ENCODE data around the gene NLGN2. TPM values are rescaled to one million over a fixed set of nuclear protein-coding genes. Genes with fewer than 3 reads are reported as not detected.

The NLGN2 gene
- total RNA-seq, 1 experiment from 2014 or later, result 2.2 TPM

DNA sequence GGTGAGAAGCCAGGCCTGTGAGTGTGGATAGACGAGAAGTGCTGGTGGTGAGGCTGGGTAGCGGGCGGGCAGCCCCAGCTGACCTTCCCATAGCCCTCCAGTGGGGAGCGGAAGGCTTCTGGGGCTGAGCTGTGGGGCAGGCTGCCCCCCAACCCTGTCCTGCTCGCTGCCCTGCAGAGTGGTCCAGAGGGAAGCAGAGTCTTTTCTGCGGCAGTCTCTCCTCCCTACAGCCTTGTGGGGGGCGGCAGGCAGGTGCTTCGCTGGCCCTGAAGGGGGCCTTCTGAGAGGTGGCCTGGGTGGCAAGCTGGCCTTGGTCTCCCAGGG lies 3.7 kb downstream of the NLGN2 start:
- Histone ChIP-seq H3K4me3 (no peak overlapping the region), H3K27me3 (replicated peaks) (no peaks in the 10 kb centered on the region), H3K27ac (no peak overlapping the region), H3K36me3 (no peaks in the 10 kb centered on the region), H3K9me3 (replicated peaks) (no peaks in the 10 kb centered on the region), H3K4me1 (replicated peaks) (no peaks in the 10 kb centered on the region)
- no peak for DNase-seq (ENCODE audit: low read depth in 1 of 2, low spot score in 2 of 2)

DNA sequence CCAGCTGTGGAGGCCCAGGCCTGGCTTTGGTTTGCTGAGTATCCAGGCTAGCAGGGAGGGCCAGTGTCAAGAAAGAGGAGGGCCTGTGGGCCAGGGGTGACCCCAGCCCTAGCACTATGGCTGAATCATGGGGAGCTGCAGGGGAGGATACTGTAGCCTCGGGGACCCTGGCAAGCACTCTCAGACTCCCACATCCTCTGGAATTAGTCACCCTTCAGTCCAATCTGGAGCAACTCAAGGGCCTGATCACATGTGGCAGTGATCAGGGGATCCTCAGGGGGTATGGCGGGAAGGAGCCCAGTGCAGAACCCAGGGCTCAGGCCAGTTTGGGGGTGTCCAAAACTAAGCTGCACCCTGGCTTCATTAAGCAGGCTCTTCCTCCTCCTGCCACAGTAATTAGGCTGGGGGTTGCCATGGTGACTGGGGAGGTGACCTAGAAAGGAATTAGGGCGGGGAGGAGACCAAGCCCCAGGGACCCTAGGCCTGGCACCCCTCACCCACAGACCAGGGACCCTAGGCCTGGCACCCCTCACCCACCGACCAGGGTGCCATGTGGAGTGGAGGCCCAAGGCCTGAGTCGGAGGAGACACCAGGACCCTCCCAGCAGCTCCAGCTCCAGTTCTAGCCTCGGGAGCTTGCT lies 5.8 kb downstream of the NLGN2 start:
- H3K4me3 ChIP-seq, result no peak overlapping the region
- no peaks in the 10 kb centered on the region for H3K36me3 ChIP-seq
- DNase-seq (ENCODE audit: low read depth in 1 of 2, low spot score in 2 of 2), result no peak
- H3K27ac ChIP-seq, result no peak overlapping the region
- no peaks in the 10 kb centered on the region for H3K4me1 ChIP-seq (replicated peaks)
- no peaks in the 10 kb centered on the region for H3K27me3 ChIP-seq (replicated peaks)
- no peaks in the 10 kb centered on the region for H3K9me3 ChIP-seq (replicated peaks)

- Histone ChIP-seq H3K9me3 (replicated peaks) (no peaks in the 10 kb centered on the region), H3K27me3 (replicated peaks) (no peaks in the 10 kb centered on the region), H3K27ac (no peak overlapping the region), H3K36me3 (no peaks in the 10 kb centered on the region), H3K4me1 (replicated peaks) (no peaks in the 10 kb centered on the region), H3K4me3 (no peak overlapping the region)
- DNase-seq (ENCODE audit: low read depth in 1 of 2, low spot score in 2 of 2), result no peak
Measured at GRCh38 chr17:7414837-7415236, 7.2 kb downstream of the NLGN2 start.

DNA sequence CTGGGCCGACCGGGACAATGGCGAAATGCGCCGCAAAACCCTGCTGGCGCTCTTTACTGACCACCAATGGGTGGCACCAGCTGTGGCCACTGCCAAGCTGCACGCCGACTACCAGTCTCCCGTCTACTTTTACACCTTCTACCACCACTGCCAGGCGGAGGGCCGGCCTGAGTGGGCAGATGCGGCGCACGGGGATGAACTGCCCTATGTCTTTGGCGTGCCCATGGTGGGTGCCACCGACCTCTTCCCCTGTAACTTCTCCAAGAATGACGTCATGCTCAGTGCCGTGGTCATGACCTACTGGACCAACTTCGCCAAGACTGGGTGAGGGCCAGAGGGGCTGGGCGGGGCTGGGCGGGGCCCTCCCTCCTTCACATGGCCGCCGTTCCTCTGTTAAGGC lies 8.1 kb downstream of the NLGN2 start:
- Histone ChIP-seq H3K4me3 (no peak overlapping the region), H3K27ac (no peak overlapping the region), H3K36me3 (no peaks in the 10 kb centered on the region), H3K9me3 (replicated peaks) (no peaks in the 10 kb centered on the region), H3K27me3 (replicated peaks) (no peaks in the 10 kb centered on the region), H3K4me1 (replicated peaks) (no peaks in the 10 kb centered on the region)
- DNase-seq (ENCODE audit: low read depth in 1 of 2, low spot score in 2 of 2), result no peak

DNA sequence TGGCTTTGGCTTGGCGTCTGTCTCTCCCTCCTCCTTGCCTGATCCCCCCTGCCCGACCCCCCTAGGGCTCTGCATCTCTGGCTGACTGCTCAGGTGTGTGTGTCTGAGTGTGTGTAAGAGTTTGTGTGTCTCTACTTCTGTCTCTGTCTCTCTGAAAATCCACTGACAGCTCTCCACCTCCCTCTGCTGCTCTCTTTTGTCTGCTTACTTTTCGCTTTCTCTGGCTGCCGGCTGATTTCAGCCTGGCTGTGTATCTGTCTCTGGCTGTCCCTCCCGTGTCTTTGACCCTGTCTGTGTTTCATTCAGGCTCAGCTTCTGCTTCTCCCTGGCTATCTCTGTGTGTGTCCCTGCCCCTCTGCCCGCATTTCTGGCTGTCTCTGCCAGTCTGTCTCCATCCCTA lies 8.7 kb downstream of the NLGN2 start:
- no peaks in the 10 kb centered on the region for H3K36me3 ChIP-seq
- H3K27ac ChIP-seq, result no peak overlapping the region
- no peaks in the 10 kb centered on the region for H3K4me1 ChIP-seq (replicated peaks)
- no peaks in the 10 kb centered on the region for H3K9me3 ChIP-seq (replicated peaks)
- H3K4me3 ChIP-seq, result no peak overlapping the region
- H3K27me3 ChIP-seq (replicated peaks), result no peaks in the 10 kb centered on the region
- DNase-seq (ENCODE audit: low read depth in 1 of 2, low spot score in 2 of 2), result no peak

- H3K36me3 ChIP-seq, result no peaks in the 10 kb centered on the region
Measured at GRCh38 chr17:7417056-7417655, 9.5 kb downstream of the NLGN2 start.

GRCh38 chr17:7418472-7419152 lies 11.0 kb downstream of the NLGN2 start:
- Histone ChIP-seq H3K36me3 (no peaks in the 10 kb centered on the region), H3K9me3 (replicated peaks) (no peaks in the 10 kb centered on the region)
- DNase-seq (ENCODE audit: low read depth in 1 of 2, low spot score in 2 of 2), result no peak

More at GRCh38 chr17:7417056-7417655, 9.5 kb downstream of the NLGN2 start:
- no peaks in the 10 kb centered on the region for H3K27me3 ChIP-seq (replicated peaks)
- H3K4me3 ChIP-seq, result no peak overlapping the region
- H3K9me3 ChIP-seq (replicated peaks), result no peaks in the 10 kb centered on the region
- no peaks in the 10 kb centered on the region for H3K4me1 ChIP-seq (replicated peaks)
- no peak overlapping the region for H3K27ac ChIP-seq
- DNase-seq (ENCODE audit: low read depth in 1 of 2, low spot score in 2 of 2), result no peak

GRCh38 chr17:7419819-7420610 lies 12.4 kb downstream of the NLGN2 start, which contains the start of gene SPEM1:
Gene SPEM1, plus strand, starts transcription at chr17:7420324. Its CDS starts 61 bp downstream, at chr17:7420385.
- DNase-seq (ENCODE audit: low read depth in 1 of 2, low spot score in 2 of 2), result no peak
- Histone ChIP-seq H3K9me3 (replicated peaks) (no peaks in the 10 kb centered on the region), H3K4me3 (no peak within 1 kb of the TSS)

More at GRCh38 chr17:7418472-7419152, 11.0 kb downstream of the NLGN2 start:
- Histone ChIP-seq H3K27me3 (replicated peaks) (no peaks in the 10 kb centered on the region), H3K4me3 (no peak overlapping the region), H3K27ac (no peak overlapping the region), H3K4me1 (replicated peaks) (no peaks in the 10 kb centered on the region)

GRCh38 chr17:7421186-7421585 lies 13.5 kb downstream of the NLGN2 start:
- Histone ChIP-seq H3K9me3 (replicated peaks) (no peaks in the 10 kb centered on the region), H3K4me3 (no peak overlapping the region), H3K36me3 (no peaks in the 10 kb centered on the region), H3K4me1 (replicated peaks) (no peaks in the 10 kb centered on the region), H3K27ac (no peak overlapping the region), H3K27me3 (replicated peaks) (no peaks in the 10 kb centered on the region)
- DNase-seq (ENCODE audit: low read depth in 1 of 2, low spot score in 2 of 2), result no peak

More at GRCh38 chr17:7419819-7420610, 12.4 kb downstream of the NLGN2 start, which contains the start of gene SPEM1:
- Histone ChIP-seq H3K4me1 (replicated peaks) (no peaks in the 10 kb centered on the region), H3K27ac (no peak within 1 kb of the TSS), H3K36me3 (no peaks in the 10 kb centered on the region), H3K27me3 (replicated peaks) (no peaks in the 10 kb centered on the region)

GRCh38 chr17:7423679-7424078 lies 16.0 kb downstream of the NLGN2 start:
- H3K9me3 ChIP-seq (replicated peaks), result no peaks in the 10 kb centered on the region
- H3K27ac ChIP-seq, result no peak overlapping the region
- H3K4me3 ChIP-seq, result no peak overlapping the region
- no peaks in the 10 kb centered on the region for H3K4me1 ChIP-seq (replicated peaks)
- H3K36me3 ChIP-seq, result no peaks in the 10 kb centered on the region
- no peak for DNase-seq (ENCODE audit: low read depth in 1 of 2, low spot score in 2 of 2)
- no peaks in the 10 kb centered on the region for H3K27me3 ChIP-seq (replicated peaks)

GRCh38 chr17:7425316-7425715 lies 17.7 kb downstream of the NLGN2 start, which contains the start of gene SPEM2:
Gene SPEM2, plus strand, starts transcription at chr17:7425616. Its CDS starts 73 bp downstream, at chr17:7425689.
- Histone ChIP-seq H3K27me3 (replicated peaks) (no peaks in the 10 kb centered on the region), H3K36me3 (no peaks in the 10 kb centered on the region), H3K4me1 (replicated peaks) (no peaks in the 10 kb centered on the region), H3K9me3 (replicated peaks) (no peaks in the 10 kb centered on the region), H3K27ac (no peak within 1 kb of the TSS), H3K4me3 (no peak within 1 kb of the TSS)
- no peak for DNase-seq (ENCODE audit: low read depth in 1 of 2, low spot score in 2 of 2)

DNA sequence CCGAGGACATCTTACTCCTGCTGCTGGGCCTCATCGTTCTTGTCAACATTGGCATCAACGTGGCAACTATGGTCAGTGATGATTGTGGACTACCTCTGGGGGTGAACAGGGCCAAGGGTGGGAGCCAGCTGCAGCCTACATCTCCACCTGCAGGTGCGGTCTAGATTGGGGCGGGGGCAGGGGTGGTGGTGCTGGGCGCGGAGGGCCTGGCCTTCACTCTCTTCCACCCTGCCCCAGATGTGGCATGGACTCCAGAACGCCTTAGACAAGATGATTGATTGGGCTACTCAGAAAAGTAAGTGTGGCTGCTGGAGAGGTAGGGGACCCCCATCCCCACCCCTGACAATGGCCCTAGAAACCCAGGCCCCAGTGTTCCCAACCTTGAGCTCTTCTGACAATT lies 18.1 kb downstream of the NLGN2 start:
- no peak overlapping the region for H3K4me3 ChIP-seq
- H3K4me1 ChIP-seq (replicated peaks), result no peaks in the 10 kb centered on the region
- no peak overlapping the region for H3K27ac ChIP-seq
- no peak for DNase-seq (ENCODE audit: low read depth in 1 of 2, low spot score in 2 of 2)
- H3K36me3 ChIP-seq, result no peaks in the 10 kb centered on the region
- no peaks in the 10 kb centered on the region for H3K9me3 ChIP-seq (replicated peaks)
- no peaks in the 10 kb centered on the region for H3K27me3 ChIP-seq (replicated peaks)

DNA sequence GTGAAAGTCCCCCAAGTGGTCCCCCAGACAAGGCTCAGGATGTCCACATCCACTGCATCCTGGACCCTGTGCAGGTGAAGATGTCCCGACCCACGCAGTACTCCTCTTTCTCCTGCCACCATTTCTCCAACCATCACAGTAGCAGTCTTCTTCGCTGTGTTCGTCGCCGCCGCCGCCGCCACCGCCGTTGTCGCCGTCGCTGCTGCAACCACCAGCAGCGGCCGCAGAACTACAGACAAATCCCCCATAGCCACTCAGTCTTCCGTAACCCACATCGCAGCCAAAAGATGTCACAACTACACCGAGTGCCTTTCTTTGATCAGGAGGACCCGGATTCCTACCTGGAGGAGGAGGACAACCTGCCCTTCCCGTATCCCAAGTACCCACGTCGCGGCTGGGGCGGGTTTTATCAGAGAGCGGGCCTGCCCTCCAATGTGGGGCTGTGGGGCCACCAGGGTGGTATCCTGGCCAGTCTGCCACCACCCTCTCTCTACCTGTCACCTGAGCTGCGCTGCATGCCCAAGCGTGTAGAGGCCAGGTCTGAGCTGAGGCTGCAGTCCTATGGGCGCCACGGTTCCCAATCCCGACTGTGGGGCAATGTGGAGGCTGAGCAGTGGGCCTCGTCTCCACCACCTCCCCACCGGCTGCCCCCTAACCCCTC lies 18.7 kb downstream of the NLGN2 start:
- Histone ChIP-seq H3K36me3 (no peaks in the 10 kb centered on the region), H3K4me1 (replicated peaks) (no peaks in the 10 kb centered on the region), H3K27ac (no peak overlapping the region), H3K4me3 (no peak overlapping the region), H3K27me3 (replicated peaks) (no peaks in the 10 kb centered on the region), H3K9me3 (replicated peaks) (no peaks in the 10 kb centered on the region)
- DNase-seq (ENCODE audit: low read depth in 1 of 2, low spot score in 2 of 2), result no peak

All from SJSA1 (cell line).